ENCODE data around the gene UBE2O. TPM values are rescaled to one million over a fixed set of nuclear protein-coding genes. Genes with fewer than 3 reads are reported as not detected.

UBE2O gene
- total and polyA plus RNA-seq, 2 donors (not counting 1 experiment from before 2014, with no cell fraction given), result 11.5 to 12.4 TPM

DNA sequence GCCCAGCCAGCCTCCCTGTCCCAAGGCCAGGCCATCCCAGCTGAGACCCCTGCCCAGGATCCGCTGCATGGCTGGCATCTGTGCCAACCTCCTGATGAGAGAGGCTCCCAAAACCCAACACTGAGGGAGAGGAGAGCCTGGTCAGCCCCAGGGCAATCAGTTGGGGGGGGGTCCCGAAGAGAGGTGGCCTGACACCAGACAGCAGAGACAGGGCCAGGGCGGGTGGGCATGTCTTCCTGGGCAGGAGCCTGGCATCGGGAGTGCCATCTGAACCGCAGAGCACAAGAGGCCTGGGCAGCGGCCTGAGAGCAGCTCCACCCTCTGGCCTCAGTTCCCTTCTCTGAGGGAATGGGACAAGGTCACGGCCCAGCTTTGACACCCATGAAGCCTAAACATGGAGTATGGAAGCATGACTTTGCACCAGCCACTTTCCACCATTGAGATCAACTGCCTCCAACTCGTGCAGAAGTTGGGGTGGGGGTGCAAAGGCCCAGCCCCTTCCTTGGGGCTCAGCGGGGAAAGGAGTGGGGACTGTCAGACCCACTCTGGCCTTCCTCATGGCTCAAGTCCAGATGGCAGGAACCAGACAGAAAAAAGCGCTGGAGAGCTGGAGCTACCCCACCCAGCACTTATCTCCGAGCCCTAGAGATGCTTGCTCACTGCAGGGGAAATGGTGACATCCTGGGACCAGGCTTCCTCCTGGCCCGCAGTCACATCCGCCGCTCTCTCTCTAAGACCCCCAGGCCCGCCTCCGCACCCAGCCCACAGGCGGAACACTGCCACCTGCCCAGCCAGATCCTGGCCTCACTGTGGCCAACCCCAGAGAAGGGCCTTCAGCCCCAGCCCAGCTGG is 38.5 kb upstream of the UBE2O start:
- no peak overlapping the region for H3K4me2 ChIP-seq (ENCODE audit: extremely low read depth, insufficient read depth, low read length)

DNA sequence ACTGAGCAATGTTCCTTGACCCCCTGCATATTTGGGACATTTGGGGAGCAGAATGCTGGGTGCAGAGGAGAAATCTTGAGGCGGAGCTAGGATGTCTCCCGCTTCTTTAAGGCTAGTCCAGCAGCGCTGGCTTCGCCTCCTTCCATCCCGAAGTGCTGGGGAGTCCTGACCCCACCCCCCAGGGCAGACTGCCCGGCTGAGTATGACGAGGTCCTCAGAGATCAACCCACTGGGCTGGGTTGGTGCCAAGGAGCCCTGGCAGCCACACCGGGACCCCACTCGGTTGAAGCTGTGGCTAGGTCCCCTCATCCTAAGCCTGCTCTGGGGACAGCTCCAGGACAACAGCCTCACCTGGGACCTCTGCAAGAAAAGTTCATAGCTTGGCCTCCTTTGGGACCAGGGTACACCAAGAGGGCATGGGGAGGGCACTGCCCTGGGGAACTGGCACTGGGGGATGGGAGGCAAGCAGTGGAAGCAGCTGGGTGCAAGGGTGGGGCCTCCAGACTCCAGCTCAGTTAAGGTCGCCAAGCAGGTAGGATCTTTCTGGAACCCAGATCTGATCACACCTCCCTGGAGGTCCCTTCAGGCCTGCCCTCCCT is 37.3 kb upstream of the UBE2O start:
- no peaks in the 10 kb centered on the region for H3K79me2 ChIP-seq (ENCODE audit: control insufficient read depth, insufficient read depth, low read length)
- no peak overlapping the region for H2AFZ ChIP-seq (ENCODE audit: low read length)
- H3K36me3 ChIP-seq (ENCODE audit: control insufficient read depth, insufficient read depth, low read length), result no peaks in the 10 kb centered on the region
- H3K9ac ChIP-seq (ENCODE audit: insufficient read depth, low read length), result no peak overlapping the region
- no peak overlapping the region for H3K27ac ChIP-seq (ENCODE audit: insufficient read depth, low read length)
- no peaks in the 10 kb centered on the region for H3K27me3 ChIP-seq (ENCODE audit: control insufficient read depth, insufficient read depth, low read length)
- H4K20me1 ChIP-seq (ENCODE audit: control insufficient read depth, extremely low read depth, insufficient read depth, low read length), result no peaks in the 10 kb centered on the region
- TF ChIP-seq, protein P1, sequence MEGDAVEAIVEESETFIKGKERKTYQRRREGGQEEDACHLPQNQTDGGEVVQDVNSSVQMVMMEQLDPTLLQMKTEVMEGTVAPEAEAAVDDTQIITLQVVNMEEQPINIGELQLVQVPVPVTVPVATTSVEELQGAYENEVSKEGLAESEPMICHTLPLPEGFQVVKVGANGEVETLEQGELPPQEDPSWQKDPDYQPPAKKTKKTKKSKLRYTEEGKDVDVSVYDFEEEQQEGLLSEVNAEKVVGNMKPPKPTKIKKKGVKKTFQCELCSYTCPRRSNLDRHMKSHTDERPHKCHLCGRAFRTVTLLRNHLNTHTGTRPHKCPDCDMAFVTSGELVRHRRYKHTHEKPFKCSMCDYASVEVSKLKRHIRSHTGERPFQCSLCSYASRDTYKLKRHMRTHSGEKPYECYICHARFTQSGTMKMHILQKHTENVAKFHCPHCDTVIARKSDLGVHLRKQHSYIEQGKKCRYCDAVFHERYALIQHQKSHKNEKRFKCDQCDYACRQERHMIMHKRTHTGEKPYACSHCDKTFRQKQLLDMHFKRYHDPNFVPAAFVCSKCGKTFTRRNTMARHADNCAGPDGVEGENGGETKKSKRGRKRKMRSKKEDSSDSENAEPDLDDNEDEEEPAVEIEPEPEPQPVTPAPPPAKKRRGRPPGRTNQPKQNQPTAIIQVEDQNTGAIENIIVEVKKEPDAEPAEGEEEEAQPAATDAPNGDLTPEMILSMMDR (conservative IDR thresholded peaks at IDR 0.05 in 1 of 2, IDR thresholded peaks at IDR 0.05 in 1 of 2; ENCODE audit: low read depth in 1 of 2, low read length in 2 of 2), result no peak
- TF ChIP-seq EZH2 (IDR thresholded peaks at IDR 0.05; ENCODE audit: low read length, missing control alignments), result no peak
- peaks cover 12% of the 10 kb centered on the region for H3K4me1 ChIP-seq (ENCODE audit: control insufficient read depth, extremely low read depth, insufficient read depth, low read length)
- H3K4me2 ChIP-seq (ENCODE audit: extremely low read depth, insufficient read depth, low read length), result no peak overlapping the region
- DNase-seq (ENCODE audit: low read depth in 2 of 2), result no peak
- no peaks in the 10 kb centered on the region for H3K9me3 ChIP-seq (ENCODE audit: control insufficient read depth, insufficient read depth, low read depth, low read length)
- no peak overlapping the region for H3K4me3 ChIP-seq (replicated peaks in 1 of 4; ENCODE audit: control extremely low read depth in 1 of 4, insufficient read depth in 1 of 4, low read depth in 3 of 4, low read length in 4 of 4)

More for the DNA sequence above, 38.5 kb upstream of the UBE2O start:
- H3K4me1 ChIP-seq (ENCODE audit: control insufficient read depth, extremely low read depth, insufficient read depth, low read length), result peaks cover 8% of the 10 kb centered on the region
- H3K27ac ChIP-seq (ENCODE audit: insufficient read depth, low read length), result no peak overlapping the region
- H3K36me3 ChIP-seq (ENCODE audit: control insufficient read depth, insufficient read depth, low read length), result no peaks in the 10 kb centered on the region
- H3K79me2 ChIP-seq (ENCODE audit: control insufficient read depth, insufficient read depth, low read length), result no peaks in the 10 kb centered on the region
- H3K4me3 ChIP-seq (replicated peaks in 1 of 4; ENCODE audit: control extremely low read depth in 1 of 4, insufficient read depth in 1 of 4, low read depth in 3 of 4, low read length in 4 of 4), result no peak overlapping the region
- H3K9ac ChIP-seq (ENCODE audit: insufficient read depth, low read length), result no peak overlapping the region
- H3K27me3 ChIP-seq (ENCODE audit: control insufficient read depth, insufficient read depth, low read length), result no peaks in the 10 kb centered on the region
- H2AFZ ChIP-seq (ENCODE audit: low read length), result no peak overlapping the region
- H4K20me1 ChIP-seq (ENCODE audit: control insufficient read depth, extremely low read depth, insufficient read depth, low read length), result no peaks in the 10 kb centered on the region
- H3K9me3 ChIP-seq (ENCODE audit: control insufficient read depth, insufficient read depth, low read depth, low read length), result no peaks in the 10 kb centered on the region
- no peak for TF ChIP-seq EZH2 (IDR thresholded peaks at IDR 0.05; ENCODE audit: low read length, missing control alignments)
- TF ChIP-seq, protein P1 (conservative IDR thresholded peaks at IDR 0.05 in 1 of 2, IDR thresholded peaks at IDR 0.05 in 1 of 2; ENCODE audit: low read depth in 1 of 2, low read length in 2 of 2), result no peak
- no peak for DNase-seq (ENCODE audit: low read depth in 2 of 2)

DNA sequence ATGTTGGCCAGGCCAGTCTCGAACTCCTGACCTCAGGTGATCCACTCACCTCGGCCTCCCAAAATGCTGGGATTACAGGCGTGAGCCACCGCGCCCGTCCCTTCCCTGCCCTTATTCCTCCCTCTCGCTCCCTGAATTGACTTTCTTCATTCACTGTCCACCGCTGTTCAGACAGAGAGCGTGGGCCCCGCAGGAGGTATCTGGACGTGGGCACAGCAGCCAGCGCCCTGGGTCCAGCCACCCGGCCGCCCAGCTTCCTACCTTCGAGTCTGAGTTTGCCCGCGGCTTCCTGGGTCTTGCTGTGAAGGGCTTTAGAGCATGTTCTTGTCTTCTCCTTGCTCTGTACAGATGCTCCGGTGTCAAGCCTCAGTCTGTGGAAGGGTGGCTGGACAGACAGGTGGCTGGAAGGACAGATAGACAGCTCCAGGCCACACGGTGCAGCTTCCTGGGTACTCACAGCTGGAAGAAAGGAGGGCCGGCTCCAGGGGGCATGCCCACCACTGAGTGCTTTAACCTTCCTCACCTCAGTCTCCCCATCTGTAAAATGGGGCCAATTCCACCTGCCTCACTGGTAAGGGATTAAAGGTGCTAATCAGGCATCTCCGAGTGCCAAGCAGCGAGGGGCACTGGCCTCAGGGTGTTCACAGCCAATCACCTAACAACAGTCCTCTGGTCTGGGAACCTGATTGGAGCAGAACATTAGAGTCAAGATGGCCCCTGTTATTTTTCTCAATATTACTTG is 34.7 kb upstream of the UBE2O start:
- H3K27ac ChIP-seq (ENCODE audit: insufficient read depth, low read length), result no peak overlapping the region
- TF ChIP-seq, protein P1 (conservative IDR thresholded peaks at IDR 0.05 in 1 of 2, IDR thresholded peaks at IDR 0.05 in 1 of 2; ENCODE audit: low read depth in 1 of 2, low read length in 2 of 2), result no peak
- no peak for TF ChIP-seq EZH2 (IDR thresholded peaks at IDR 0.05; ENCODE audit: low read length, missing control alignments)
- no peaks in the 10 kb centered on the region for H3K27me3 ChIP-seq (ENCODE audit: control insufficient read depth, insufficient read depth, low read length)
- DNase-seq (ENCODE audit: low read depth in 2 of 2), result no peak
- H4K20me1 ChIP-seq (ENCODE audit: control insufficient read depth, extremely low read depth, insufficient read depth, low read length), result no peaks in the 10 kb centered on the region
- no peak overlapping the region for H3K9ac ChIP-seq (ENCODE audit: insufficient read depth, low read length)
- H3K4me1 ChIP-seq (ENCODE audit: control insufficient read depth, extremely low read depth, insufficient read depth, low read length), result peaks cover 4% of the 10 kb centered on the region
- no peak overlapping the region for H2AFZ ChIP-seq (ENCODE audit: low read length)
- H3K4me2 ChIP-seq (ENCODE audit: extremely low read depth, insufficient read depth, low read length), result no peak overlapping the region
- H3K9me3 ChIP-seq (ENCODE audit: control insufficient read depth, insufficient read depth, low read depth, low read length), result no peaks in the 10 kb centered on the region
- no peaks in the 10 kb centered on the region for H3K36me3 ChIP-seq (ENCODE audit: control insufficient read depth, insufficient read depth, low read length)
- H3K79me2 ChIP-seq (ENCODE audit: control insufficient read depth, insufficient read depth, low read length), result no peaks in the 10 kb centered on the region
- no peak overlapping the region for H3K4me3 ChIP-seq (replicated peaks in 1 of 4; ENCODE audit: control extremely low read depth in 1 of 4, insufficient read depth in 1 of 4, low read depth in 3 of 4, low read length in 4 of 4)

Data from fibroblast of lung (primary cell).